COLO668 (cell line): Measurements from ENCODE around the gene CBX3.
"Not testable (repeated sequence)": the region's sequence is repeated elsewhere in the genome, so short reads cannot be mapped to it uniquely, and the experiment has no call there.

ENCODE experiments used
- DNase-seq: peaks from one replicate; lab custom pipeline; 2025; ENCODE audit not compliant: unreplicated experiment; lab: John Stamatoyannopoulos, UW

Gene CBX3

GRCh38 chr7:26169271-26169670 is 32.3 kb upstream of the CBX3 start:
- no peak for DNase-seq

GRCh38 chr7:26170663-26171062 is 30.9 kb upstream of the CBX3 start:
- no peak for DNase-seq

GRCh38 chr7:26171601-26172000 is 29.9 kb upstream of the CBX3 start:
- no peak for DNase-seq

GRCh38 chr7:26172048-26172447 is 29.5 kb upstream of the CBX3 start:
- DNase-seq, result no peak

GRCh38 chr7:26175903-26176302 is 25.6 kb upstream of the CBX3 start:
- not testable (repeated sequence) for DNase-seq

GRCh38 chr7:26176696-26177095 is 24.8 kb upstream of the CBX3 start:
- not testable (repeated sequence) for DNase-seq

GRCh38 chr7:26177269-26177668 is 24.3 kb upstream of the CBX3 start:
- not testable (repeated sequence) for DNase-seq

GRCh38 chr7:26178272-26178960 is 23.1 kb upstream of the CBX3 start:
- DNase-seq, result no peak

- DNase-seq, result no peak
These were observed 22.1 kb upstream of the CBX3 start for GRCh38 chr7:26179422-26179821.

- DNase-seq, result no peak
These were observed 21.6 kb upstream of the CBX3 start for GRCh38 chr7:26179826-26180497.

- DNase-seq, result no peak
These were observed 20.8 kb upstream of the CBX3 start for GRCh38 chr7:26180792-26181198.

GRCh38 chr7:26181474-26182227 is 19.9 kb upstream of the CBX3 start:
- no peak for DNase-seq

- no peak for DNase-seq
These were observed 19.3 kb upstream of the CBX3 start for GRCh38 chr7:26182283-26182682.

- DNase-seq, result no peak
These were observed 18.8 kb upstream of the CBX3 start for GRCh38 chr7:26182706-26183105.

- DNase-seq, result no peak
These were observed 17.8 kb upstream of the CBX3 start for GRCh38 chr7:26183545-26184280.

- not testable (repeated sequence) for DNase-seq
These were observed 17.1 kb upstream of the CBX3 start for GRCh38 chr7:26184281-26185101.

- DNase-seq, result no peak
These were observed 16.3 kb upstream of the CBX3 start for GRCh38 chr7:26185131-26185843.

GRCh38 chr7:26185844-26186180 is 15.7 kb upstream of the CBX3 start:
- no peak for DNase-seq

- no peak for DNase-seq
These were observed 14.9 kb upstream of the CBX3 start for GRCh38 chr7:26186364-26187311.
